GM21825 (cell line): ENCODE data around the gene CAVIN3.
"Not testable (repeated sequence)": the region's sequence is repeated elsewhere in the genome, so short reads cannot be mapped to it uniquely, and the experiment has no call there.

Experiments
- ATAC-seq: cut with Tn5 transposase; IDR thresholded peaks from one replicate; pipeline ENCODE4 v1.9.1; 2021; ENCODE audit warnings: mild to moderate bottlenecking, moderate library complexity; ENCODE audit not compliant: unreplicated experiment

Gene CAVIN3

DNA sequence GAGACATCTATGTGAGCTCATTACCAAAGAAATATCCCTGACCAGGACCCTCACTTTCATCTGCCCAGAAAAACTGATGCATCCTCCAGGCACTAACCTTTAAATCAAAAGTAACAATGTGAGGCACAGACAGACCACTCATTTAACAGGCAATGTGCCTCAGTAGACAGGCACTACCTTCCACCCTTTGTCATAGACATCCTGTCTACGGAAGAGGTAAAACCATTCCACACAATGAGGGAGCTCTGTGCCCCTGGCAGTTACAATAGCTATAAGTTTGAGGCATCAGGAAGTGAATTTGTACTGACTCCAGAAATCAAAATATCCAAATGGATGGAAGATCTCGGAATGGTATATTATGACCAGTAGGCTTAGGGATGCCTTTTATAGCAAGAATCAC is 6.7 kb upstream of the CAVIN3 start:
- no peak for ATAC-seq

DNA sequence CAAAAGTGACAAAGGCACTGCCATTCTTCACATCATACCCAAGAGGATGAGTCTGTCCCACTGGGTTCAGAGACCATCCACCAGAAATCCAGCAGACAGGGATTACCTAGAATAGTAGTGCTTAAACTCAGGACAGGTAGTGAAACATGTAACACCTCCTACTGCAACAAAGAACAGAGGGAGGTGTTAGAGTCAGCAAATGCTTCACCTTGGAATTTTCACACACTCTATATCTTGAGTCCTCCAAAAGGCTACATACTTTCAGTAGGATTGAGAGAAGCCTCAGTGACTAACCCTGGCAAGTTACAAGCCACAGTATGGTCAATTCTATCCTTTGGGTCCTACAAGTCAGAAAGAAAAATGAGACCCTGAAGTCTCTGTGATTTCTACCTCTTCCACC is 6.0 kb upstream of the CAVIN3 start:
- ATAC-seq: no peak

DNA sequence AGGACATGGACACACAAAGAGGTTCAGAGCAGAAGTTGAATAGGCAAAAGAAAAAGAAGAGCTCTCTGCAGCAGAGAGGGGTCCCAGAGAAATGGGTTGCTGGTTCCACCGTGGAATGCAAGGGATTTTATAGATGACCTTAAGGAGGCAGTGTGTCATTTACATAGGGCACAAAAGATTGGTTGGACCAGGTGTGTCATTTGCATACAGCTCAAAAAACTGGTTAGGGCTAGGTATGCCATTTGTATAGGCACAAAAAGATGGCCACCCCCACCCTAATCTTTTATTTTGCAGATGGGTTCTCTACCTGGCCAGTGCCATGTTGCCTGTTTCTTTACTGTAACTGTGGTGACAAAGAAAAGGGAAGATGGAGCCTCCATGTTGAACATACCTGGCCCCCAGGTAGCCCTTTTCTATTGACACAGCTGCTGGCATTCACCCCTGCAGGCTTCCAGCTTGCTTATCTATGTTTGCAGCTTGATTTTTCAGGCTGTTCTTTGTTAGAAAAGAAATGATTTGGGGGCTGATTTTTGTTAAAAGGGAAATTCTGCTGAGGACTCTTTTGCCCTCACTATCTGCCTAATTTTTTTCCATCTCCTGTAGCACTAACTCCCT is 3.1 kb upstream of the CAVIN3 start:
- no peak for ATAC-seq

DNA sequence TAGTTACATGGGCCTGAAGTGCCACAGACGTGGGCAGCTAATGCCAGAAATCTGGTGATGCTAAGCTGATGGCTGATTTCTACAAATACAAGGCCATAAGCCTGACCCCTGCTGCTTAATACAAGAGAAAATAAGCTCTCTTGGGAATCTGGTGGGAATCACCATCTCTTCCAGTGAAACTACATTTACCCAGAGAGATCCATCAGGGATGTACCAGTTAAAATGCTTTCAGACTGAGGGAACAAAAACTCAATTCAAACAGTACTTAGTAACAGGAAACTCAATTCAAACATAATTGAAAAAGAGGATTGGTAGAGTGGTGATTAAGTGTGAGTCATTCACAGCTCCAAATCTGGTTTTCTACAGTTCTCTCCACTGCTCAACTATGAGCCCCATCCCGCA is 1.7 kb upstream of the CAVIN3 start:
- no peak for ATAC-seq

DNA sequence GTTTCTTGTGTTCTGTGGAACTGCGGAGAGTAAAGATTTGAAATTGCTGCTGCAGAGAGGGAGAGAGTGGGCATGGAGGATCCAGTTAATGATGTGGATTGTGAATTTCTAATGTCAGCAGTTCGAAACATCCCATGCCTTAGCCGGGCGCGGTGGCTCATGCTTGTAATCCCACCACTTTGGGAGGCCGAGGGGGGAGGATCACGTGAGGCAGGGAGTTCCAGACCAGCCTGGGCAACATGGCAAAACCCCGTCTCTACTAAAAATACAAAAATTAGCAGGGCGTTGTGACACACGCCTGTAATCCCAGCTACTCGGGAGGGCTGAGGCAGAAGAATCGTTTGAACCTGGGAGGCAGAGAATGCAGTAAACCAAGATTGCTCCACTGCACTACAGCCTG is 1.1 kb upstream of the CAVIN3 start:
- ATAC-seq: no peak

DNA sequence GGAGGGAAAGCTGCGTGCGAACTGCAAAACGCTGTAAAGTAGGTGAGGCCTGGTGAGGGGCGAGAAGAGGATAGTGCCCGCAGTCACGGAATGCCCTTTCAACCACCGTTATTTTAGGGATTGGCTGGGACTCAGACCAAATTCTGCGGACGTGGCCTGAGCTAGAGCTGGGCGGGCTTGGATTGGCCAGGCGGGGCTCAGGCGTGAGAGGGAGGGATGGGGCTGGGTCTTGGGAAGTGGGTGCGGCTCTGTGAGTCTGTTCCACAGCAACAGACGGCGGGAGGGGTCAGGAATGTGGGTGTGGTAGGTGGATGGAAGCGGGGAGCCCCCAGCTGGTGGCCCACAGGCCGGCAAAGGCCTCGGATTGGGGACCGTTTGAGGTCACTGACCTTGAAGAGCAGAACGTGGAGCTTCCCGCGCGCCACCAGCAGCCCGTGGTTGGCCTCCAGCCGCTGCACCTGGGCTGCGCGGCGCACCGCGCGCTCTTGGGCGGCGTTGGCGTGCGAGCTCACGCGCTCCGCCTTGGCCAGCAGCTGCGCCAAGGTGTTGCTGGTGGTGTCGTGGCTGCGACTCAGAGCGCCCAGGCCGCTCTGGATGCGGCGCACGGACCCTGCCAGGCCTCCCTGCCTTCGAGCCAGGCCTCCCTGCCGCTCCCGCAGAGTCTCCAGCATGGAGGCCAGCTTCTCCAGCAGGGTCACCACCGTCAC is 444 bp downstream of the CAVIN3 start:
- peak; percentile 39 for ATAC-seq

DNA sequence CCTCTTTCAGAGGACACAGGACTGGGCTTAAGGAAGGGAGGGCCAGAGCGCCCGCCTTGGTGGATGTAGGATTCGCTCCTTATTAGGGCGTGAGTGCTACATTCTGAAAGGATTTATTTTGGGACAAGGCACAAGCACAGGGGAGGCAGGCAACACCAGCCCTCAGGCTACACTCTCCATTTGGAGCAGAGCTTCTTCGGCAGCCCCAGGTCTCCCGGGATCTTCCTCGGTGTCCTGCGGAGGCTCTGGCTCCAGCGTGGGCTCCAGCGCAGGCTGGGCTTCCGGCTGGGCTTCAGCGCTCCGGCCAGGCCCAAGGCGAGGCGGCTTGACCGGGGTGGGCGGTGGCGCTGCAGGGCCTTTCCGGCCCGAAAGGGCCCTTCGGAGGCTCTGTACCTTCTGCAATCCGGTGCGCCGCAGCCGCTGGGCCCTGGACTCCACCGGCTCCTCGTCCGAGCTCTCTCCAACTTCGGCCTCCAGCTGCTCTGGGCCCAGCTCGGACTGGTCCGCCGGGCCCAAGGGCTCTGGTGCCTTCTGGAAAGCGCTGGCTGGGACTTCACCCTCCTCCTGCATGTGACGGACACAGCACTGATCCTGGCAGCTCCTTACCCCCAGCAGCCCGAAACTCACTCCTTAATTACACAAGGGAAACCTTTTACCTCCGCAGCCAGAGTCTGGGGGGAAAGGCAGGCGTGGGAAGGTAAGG is 1.1 kb downstream of the CAVIN3 start:
- no peak for ATAC-seq

DNA sequence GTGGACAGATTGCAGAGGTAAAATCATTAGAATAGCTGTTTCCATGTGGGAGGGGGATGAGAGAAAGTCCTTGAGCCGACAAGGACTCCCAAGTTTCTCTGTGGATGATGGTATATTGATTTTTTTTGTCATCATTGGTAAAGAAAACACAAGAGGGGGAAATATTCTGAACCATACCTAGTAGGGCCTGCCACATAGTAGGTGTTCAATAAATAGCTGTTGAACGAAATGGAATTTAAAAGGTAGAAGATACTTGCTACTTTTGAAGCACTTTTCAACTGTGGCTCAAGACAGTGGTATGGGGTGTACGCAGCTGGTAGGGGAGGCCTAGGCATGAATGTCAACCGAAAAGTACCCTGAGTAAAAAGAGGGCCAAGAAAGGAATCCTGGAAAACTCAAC is 2.1 kb downstream of the CAVIN3 start:
- no peak for ATAC-seq

DNA sequence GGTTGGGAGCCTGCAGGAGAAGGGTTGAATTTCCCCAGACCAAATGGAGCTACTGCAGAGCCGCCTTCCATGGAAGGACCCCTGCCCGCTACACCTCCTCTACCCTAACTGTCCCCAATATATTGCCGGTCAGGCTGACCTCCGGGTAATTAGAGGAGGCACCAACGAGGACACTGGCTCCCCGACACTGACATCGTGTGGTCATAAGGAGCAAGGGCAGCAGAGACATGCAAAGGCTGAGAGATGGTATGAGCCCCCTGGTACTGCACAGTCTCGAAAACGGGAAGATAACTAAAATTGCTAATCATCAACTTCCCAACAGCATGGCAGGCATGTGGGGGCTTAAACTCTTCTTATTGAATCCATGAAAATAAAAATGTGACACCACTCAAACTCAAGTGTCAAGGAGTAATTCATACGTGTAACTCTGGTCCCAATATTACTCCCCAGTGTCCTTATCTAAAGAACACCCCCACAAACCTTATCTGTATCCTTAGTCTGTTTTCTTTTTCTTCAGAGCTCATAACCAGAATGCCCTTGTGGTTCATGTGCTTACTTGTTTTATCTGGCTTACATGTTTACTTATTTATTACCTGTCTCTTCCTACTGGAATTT is 4.4 kb downstream of the CAVIN3 start:
- ATAC-seq: peak; percentile 66

DNA sequence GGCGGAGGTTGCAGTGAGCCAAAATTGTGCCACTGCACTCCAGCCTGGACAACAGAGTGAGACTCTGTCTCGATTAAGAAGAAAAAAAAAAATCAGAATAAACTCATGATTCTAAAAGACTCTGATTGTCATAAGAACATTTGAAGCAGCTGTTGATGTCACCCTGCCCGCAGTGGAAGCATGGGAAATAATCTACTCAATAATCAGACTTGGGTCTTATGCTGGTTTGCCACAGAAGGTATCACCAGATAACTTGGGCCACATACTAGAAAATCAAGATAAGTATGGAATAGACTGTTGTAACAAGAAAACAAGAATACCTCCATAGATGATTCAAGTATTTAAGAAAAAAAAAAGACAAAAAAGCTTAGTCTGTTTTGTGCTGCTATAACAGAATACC is 8.2 kb downstream of the CAVIN3 start:
- no peak for ATAC-seq

DNA sequence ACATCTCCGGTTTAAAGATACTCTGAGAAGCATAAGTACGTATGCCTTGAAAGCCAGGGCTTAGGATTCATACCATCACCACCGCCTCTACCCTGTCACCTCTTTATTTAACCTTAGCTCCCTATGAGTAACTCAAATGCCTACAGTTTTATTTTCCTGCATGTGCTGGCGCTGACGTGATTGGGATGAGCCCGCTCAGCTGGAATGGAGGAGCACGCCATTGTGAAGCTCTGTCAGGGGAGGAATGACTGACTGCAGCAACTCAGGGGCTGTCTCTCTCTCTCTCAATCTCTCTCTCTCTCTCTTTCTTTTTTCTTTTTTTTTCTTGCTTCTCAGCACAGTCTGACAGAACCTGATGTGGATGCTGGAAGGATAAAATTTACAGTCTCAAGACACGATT is 12.4 kb downstream of the CAVIN3 start:
- ATAC-seq: no peak

DNA sequence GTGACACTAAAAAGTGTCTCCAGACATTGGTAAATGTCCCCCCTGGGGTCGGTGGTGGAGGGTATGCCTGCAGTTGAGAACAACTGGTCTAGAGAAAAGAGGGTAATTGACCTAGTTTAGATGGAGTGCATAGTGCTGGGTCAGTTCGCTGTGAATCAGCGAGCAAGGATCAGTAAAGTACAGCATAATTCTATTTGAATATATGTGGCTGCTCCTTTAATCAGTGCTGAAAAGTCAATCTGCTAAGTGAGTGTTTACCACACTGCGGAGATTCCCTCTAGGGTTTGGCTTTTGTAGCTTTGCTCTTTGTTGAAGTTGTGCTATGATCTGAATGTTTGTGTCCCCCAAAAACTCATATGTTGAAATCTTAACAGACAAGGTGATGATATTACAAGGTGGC is 15.0 kb downstream of the CAVIN3 start:
- ATAC-seq: no peak

DNA sequence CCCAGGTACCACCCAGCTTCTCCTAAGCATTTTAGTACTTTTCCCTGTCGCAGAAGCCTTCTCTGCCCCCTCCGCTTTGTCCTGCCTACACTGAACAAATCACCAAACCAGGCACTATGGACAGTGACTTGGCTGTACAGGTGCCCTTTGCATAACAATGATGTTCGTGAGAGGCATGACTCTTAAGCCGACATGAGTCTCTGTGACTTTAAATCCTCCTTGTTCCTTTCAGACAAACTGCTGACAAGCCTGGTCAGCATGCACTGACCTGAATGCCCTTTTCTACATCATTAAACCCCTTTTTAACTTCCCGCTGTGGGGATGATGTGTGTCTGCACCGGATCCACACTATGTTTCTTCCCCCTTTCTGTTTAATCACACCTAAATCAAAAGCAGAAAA is 16.6 kb downstream of the CAVIN3 start:
- no peak for ATAC-seq

DNA sequence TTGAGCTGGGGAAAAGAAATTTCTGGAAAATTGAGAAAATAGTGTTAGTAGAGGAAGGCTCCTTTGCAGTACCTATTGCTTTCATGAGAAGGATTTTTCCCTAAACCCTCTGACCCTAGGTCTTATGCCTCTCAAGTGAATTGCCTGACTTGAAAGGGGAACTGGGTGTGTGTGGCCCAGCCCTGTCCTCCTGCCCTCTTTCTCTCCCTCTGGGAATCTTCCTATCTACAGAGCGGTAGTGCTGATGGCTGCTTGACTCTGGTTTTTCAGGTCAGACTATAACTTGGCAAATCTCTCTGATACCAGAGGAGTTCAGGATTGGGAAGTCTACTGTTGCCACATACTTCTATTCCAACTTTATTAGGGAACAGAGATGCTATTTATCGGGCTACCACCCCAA is 19.2 kb downstream of the CAVIN3 start:
- no peak for ATAC-seq

DNA sequence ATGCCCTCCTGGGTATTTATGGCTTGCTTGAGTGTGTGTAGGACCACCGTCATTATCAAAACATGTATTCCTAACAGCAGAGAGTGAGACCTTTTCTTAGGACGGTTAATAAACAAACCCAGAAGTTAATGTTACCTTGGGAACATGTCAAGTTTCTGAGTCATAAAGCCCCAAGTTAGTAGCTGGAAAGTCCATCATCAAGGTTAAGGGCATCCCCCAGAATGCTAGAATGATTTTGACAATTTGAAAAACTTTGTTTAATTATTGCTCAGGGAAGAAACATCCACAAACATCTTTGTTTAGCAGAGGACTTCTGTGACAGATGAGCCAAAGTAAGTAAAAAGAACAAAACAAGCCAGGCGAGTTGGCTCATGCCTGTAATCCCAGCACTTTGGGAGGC is 20.0 kb downstream of the CAVIN3 start:
- ATAC-seq: no peak

DNA sequence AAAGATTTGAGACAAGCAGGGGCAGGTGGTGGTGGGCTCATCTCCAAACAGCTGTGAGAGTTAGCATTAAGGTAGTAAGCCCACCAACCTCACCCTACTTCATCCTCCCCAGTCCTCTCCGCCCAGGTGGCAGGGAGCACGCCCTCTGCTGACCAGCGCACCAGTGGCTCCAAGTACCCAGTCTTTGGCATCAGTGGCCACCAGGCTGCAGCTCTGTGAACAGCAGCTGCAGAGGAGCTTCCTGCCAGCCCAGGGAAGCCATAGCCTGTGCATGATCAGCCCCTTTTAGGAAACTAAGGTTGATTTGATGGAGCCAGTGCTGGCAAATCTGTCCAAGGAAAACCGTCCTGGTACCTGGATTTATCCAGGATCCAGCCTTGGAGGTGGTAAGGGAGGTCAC is 21.7 kb downstream of the CAVIN3 start:
- peak; percentile 77 for ATAC-seq

DNA sequence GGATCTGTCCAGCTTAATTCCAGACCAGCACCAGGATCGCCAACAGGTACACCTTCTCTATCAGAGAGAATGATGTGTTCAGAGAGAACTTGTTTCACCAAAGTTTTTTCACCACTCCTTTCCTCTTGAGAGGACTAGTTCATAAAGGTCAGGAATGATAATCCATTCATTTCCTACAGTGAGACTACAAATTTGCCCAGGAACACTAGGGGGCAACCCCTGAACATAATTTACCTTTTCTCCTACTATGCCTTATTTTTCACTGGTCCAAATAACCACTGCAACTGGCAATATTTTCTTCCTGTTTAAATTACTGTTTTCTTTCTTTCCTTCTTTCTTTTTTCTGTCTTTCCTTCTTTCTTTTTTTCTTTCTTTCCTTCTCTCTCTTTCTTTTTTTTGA is 22.5 kb downstream of the CAVIN3 start:
- no peak for ATAC-seq

DNA sequence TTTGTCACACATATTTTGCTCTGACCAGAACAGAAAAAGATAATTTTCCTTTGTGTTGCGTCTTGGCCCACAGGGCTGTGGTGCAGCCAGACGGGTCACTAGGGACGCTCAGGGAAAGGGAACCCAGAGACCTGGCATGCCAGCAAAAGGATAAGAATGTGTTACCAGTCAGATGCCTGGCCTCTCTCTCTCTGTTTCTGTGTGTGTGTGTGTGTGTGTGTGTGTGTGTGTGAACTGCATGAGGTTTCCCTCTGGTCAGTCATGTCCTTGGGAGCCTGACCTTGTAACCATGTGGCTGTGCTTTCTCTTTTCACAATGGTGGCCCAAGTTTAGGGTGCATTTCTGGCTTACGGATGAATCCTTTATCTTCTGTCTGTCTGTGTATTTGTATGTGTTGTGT is 35.3 kb downstream of the CAVIN3 start:
- ATAC-seq: no peak

DNA sequence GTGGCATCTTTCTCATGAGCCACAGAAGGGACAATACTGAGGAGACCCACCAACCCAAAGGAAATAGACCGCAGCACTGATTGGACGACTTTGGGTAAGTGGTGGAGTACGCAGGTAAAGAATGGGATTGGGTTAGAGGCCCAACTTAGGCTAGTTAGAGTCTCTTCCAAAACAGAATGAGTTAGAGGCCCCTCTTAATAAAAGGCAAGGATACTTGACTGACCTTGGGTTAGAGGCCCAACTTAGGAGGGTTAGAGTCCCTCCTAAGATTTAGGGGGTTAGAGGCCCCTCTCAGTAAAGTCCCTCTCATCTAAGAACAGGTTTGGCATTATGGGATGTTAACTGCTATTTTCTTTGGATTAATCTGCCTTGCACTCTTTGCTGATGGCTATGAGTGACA is 36.1 kb downstream of the CAVIN3 start:
- no peak for ATAC-seq

DNA sequence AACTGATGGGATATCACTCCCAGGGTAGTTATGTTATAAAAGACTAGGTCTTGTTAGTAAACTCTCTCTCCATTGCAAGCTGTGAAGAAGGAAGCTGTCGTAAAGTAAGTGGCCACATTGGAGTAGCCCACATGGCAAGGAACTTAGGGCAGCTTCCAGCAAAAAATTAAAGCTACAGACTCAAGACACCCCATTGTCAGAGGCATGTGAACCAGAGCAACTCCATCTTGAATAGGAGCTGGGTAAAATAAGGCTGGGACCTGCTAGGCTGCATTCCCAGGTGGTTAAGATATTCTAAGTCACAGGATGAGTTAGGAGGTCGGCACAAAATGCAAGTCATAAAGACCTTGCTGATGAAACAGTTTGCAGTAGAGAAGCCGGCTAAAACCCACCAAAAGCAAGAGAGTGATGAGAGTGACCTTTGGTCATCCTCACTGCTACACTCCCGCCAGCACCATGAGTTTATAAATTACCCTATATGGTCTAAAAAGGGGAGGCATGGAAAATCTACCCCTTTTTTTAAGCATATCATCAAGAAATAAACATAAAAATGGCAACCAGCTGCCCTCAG is 36.8 kb downstream of the CAVIN3 start:
- ATAC-seq: no peak

DNA sequence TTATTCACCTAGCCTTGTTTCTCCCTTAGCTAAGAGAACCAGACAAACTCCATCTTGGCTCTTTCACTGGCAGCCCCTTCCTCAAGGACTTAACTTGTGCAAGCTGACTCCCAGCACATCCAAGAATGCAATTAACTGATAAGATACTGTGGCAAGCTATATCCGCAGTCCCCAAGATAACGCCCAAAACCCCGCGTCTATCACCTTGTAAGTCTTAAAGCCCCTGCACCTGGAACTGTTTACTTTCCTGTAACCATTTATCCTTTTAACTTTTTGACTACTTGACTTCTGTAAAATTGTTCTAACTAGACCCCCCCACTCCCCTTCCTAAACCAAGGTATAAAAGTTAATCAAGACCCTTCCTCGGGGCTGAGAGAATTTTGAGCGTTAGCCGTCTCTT is 39.5 kb downstream of the CAVIN3 start:
- ATAC-seq: not testable (repeated sequence)

DNA sequence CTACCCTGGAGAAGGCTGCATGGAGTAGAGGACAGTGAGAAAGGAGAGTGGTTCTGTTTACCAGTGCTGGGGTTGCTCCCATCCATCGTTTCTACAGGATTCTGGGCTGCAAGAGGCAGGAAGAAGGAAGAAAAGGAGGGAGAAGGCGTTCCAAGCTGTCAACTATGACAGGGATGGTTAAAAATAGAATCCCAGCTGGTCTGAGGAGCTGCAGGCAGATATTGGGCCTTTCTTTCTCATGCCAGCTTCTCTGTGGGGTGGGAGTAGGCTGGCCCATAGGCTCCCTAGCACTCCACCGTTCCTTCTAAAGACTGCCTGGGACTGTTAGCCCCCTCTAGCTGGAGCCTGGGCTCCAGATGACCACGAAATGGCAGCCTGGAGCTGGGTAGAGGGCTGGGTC is 47.1 kb downstream of the CAVIN3 start:
- ATAC-seq: no peak
